NCI-H146 treated with DMSO at 0.1 percent for 48 hours (cell line): ENCODE measurements around the gene KCNV2.

Experiments used
- DNase-seq: peaks from one replicate; lab custom pipeline; 2025; ENCODE audit not compliant: unreplicated experiment; lab: John Stamatoyannopoulos, UW

Gene KCNV2

DNA sequence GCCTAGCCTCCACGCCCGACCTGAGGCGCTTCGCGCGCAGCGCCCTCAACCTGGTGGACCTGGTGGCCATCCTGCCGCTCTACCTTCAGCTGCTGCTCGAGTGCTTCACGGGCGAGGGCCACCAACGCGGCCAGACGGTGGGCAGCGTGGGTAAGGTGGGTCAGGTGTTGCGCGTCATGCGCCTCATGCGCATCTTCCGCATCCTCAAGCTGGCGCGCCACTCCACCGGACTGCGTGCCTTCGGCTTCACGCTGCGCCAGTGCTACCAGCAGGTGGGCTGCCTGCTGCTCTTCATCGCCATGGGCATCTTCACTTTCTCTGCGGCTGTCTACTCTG is 1.4 kb downstream of the KCNV2 start:
- no peak for DNase-seq

GRCh38 chr9:2720179-2720654 is 2.9 kb downstream of the KCNV2 start:
- DNase-seq, result no peak

DNA sequence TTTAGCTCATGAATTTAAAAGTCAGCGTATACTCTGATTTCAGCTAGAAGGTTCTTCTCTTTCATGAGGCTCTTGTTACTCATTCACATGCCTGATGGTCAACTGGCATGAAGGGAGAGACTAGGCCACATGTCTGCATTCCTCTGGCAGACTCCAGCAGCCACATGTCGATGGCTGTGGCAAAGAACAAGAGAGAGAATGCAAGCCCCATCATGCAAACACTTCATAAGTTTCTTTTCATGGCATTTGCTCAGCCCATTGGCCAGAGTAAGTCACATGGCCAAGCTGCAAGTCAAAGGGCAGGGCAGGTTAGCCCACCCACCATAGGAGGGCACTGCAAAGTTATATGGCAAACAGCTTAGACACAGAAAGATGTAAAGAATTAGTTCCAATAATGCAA is 5.4 kb downstream of the KCNV2 start:
- DNase-seq, result no peak

- DNase-seq, result peak; percentile 77
Measured at GRCh38 chr9:2723376-2724065, 6.2 kb downstream of the KCNV2 start.

DNA sequence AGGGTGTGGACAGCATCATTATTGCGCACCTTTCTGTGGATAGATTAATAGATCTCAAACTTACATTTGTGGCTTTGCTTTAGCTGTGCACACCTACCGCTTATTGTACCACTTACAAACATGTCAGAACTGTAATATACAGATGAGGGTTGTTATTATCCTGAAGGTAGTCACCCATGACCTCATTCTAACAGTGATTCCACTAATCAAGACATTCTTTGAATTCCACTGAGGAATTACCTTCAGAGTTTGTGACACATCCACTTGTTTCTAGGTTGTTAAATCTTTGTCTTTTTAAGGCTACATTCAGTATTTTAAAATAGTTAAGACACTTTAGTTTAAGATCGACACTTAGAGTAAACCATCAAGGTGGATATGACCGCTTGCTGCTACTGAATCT is 7.8 kb downstream of the KCNV2 start:
- DNase-seq, result no peak

DNA sequence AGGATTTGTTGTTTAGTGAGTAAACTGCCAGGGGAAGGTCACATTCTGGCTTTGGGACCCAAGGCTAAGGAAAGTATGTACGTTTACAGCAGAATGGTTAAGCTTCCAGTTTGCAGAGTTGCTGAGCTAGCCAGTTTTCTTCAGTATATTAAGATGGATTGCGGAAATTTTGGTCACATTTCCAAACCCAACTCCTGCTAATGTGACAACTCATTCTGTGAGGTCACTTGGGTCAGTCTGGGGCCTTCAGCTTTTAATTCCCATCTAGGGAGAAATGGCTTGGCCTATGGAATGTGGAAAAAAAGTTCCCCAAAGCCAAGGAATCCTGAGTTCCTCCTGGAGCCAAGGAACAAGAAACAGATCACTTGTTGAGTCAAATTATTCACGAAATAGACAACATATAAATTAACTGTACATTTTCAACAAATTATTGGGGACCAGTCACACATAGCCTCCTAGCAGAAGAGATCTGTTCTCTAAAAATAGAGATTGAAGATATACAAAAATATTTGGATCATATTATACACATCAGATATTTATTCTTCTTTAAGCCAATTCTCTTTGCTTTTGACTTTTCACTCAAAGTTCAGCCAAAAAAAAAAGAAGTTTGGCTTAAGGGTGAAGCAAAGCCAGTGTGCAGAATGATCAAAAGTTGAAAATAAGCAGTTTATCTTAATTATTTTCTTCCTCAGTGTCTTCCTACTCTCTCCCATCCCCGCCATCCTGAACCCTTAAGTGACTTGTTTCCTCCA is 8.8 kb downstream of the KCNV2 start:
- no peak for DNase-seq

DNA sequence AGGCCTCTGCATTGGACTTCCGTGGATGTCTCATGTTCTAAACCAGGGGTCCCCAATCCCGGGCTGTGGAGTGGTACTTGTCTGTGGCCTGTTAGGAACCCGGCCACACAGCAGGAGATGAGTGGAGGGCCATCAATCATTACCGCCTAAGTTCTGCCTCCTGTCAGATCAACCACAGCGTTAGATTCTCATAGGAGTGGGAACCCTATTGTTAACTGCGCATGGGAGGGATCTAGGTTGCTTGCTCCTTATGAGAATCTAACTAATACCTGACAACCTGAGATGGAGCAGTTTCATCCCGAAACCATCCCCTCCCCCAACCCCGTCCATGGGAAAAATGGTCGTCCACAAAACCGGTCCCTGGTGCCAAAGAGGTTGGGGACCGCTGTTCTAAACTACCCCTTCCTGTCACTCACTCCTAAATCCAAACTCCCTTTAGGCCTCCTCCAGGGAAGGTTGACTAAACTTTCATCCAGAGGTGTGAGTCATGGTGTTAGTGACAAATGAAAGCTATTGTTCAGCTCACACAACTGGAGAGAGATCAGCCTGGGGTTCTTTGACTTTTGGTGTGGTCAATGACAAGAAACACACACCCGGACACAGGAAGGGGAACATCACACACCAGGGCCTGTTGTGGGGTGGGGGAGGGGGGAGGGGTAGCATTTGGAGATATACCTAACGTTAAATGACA is 9.5 kb downstream of the KCNV2 start:
- DNase-seq, result no peak

DNA sequence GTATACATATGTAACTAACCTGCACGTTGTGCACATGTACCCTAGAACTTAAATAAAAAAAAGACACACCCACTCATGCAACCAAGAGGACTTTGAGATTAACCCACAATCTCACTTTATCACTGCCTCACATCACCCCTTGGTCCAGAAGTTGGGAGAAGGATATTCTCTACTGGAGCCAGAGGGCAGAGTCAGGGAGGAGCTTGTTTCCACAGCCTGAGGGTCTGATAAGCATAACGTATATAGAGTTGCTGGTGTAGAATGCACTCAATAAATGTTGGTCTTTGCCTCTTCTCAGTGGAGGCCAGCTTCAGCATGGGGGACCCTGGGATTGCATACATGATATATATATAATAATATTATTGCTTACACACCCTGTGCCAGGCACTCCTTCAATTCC is 10.1 kb downstream of the KCNV2 start:
- DNase-seq, result no peak

- DNase-seq, result peak; percentile 41
Measured at GRCh38 chr9:2727966-2728613, 10.8 kb downstream of the KCNV2 start.

DNA sequence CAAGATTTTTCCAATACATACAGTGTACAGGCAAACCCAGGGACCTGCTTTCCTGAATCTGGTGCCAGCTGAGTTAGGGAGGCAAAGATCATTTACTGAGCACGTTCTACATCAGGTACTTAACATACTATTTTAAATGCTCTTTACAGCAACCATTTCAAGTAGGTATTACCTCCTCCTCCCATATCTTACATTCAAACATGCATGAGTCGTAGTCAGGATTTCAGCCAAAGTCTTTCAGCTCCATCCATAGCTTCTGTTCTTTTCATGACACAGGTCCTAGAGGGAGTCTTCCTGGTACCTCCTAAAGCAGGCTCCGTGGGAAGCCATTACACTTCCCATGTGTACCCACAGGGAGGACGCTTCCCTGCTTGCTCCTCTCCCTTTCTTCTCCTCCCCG is 11.7 kb downstream of the KCNV2 start:
- no peak for DNase-seq

DNA sequence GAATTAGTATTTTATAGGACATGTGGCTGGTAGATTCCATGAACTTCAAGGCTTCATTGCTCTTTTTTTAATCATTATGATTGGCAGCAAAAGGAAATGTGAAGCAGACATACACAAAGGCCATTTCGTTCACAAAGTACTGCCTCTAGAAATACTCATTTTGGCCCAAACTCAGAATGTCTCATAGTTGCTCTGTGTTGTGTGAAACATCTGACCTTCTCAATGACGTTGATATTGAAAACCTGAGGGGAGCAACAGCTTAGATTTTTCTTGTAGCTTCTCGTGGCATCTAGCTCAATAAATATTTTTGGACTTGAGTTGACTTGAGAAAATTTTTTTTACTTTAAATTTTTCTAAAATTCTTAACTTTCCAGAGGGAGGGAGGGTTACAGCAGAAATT is 12.4 kb downstream of the KCNV2 start:
- no peak for DNase-seq

- no peak for DNase-seq
Measured at GRCh38 chr9:2730971-2731370, 13.7 kb downstream of the KCNV2 start.

DNA sequence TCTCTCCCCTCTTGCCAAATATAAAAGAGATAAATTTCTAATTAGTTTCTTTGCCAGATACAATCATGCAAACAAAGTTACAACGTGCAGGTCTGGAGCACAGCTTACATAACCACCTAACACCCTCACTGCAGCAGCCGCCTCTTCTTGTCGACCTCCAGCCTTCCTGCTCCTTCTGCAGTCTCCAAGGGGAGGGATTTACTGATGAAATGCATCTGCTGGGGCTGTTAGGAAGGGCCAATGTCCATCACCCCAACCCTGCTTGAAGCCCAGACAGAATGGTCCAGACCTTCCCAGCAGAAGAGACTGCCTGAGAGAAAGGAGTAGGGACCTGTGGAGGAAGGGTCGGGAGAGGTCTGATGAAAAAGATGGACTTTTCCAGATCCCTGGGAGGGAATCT is 15.2 kb downstream of the KCNV2 start:
- DNase-seq, result no peak

GRCh38 chr9:2740616-2741015 is 23.3 kb downstream of the KCNV2 start:
- no peak for DNase-seq

- peak; percentile 70 for DNase-seq
Measured at GRCh38 chr9:2741441-2742158, 24.3 kb downstream of the KCNV2 start.

DNA sequence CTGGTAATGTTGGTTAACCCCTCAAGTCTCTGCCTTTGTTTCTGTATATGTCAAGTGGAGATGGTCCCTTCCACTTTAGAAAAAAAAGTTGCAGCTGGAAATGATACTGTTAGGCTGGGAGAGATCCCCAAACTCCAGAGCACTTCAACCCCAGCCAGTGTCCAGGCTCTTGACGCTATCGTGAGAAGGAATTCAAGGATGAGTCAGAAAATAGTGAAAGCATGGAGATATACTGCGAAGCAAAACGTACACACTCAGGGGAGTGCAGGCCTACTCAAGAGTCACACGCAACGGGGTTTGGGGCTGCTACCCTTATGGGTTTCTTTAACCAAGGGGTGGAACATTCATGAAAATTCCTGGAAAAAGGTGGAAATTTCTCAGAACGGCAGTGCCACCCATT is 24.9 kb downstream of the KCNV2 start:
- DNase-seq, result no peak

- no peak for DNase-seq
Measured at GRCh38 chr9:2743937-2744529, 26.7 kb downstream of the KCNV2 start.

DNA sequence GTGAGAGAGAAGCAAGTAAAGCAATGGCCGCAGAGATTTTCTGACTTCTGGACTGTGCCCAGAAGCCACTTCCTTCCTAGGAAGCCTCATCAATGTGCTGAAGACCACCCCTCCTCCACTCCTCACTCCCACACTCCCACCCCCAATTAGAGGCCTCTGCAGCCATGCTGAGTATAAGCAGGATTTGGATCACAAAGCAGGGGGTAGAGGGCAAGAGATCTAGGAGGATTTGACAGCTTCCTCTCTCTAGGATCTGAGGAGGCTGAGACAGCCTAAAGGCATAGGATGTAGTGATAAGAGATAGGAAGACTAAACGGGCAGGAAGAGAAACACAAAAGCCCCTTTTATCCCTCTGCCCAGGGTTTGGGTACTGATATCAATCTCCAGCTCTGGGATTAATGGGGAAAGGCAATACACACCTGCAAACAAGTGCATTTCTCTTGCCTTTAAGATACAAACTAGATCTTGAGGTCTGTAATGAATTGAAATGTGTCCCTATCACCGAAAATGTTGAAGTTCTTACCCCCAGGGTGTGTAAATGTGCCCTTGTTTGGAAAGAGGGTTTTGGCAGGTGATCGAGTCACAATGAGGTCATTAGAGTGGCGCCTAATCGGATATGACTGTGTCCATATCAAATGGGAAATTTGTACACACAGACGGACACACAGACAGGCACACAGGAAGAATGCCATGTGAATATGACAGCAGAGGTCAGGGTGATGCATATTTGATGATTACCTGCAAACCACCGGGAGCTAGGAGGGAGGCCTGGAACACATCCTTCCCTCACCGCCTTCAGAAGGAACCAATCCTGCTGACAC is 28.5 kb downstream of the KCNV2 start:
- DNase-seq, result peak; percentile 24

GRCh38 chr9:2749485-2749884 is 32.2 kb downstream of the KCNV2 start:
- DNase-seq, result no peak

GRCh38 chr9:2755285-2755684 is 38.0 kb downstream of the KCNV2 start:
- DNase-seq, result peak; percentile 94
